WTC11 (cell line): ENCODE results near the gene MYBPC2.

Experiments
- CBFB ChIP-seq: sonication (generic); formaldehyde crosslinking; IDR thresholded peaks from 2 replicates; pipeline ENCODE4 v1.8.1; 2022; ENCODE audit warnings: mild to moderate bottlenecking, low read depth, missing genetic modification reagents
- CREB1 ChIP-seq: sonication (generic); formaldehyde crosslinking; IDR thresholded peaks from 2 replicates; pipeline ENCODE4 v1.8.0; 2023; ENCODE audit warnings: mild to moderate bottlenecking, missing genetic modification reagents
- EMX1 ChIP-seq: fragments of 250-450 bp; sonication (Bioruptor Pico); IDR thresholded peaks from 2 replicates; pipeline ENCODE4 v1.8.0; 2021; ENCODE audit warnings: mild to moderate bottlenecking
- ESRRA ChIP-seq: sonication (generic); formaldehyde crosslinking; IDR thresholded peaks from 2 replicates; pipeline ENCODE4 v1.8.1; 2022; ENCODE audit warnings: mild to moderate bottlenecking, missing genetic modification reagents, borderline replicate concordance
- GABPB1 ChIP-seq: sonication (generic); formaldehyde crosslinking; IDR thresholded peaks from 2 replicates; pipeline ENCODE4 v1.8.1; 2023; ENCODE audit warnings: mild to moderate bottlenecking, missing genetic modification reagents
- MXD4 ChIP-seq: fragments of 250-450 bp; sonication (Bioruptor Pico); IDR thresholded peaks from 2 replicates; pipeline ENCODE4 v1.8.0; 2021; ENCODE audit warnings: mild to moderate bottlenecking, moderate library complexity, borderline replicate concordance
- SMAD4 ChIP-seq: sonication (generic); formaldehyde crosslinking; IDR thresholded peaks from 2 replicates; pipeline ENCODE4 v1.8.0; 2022; ENCODE audit warnings: mild to moderate bottlenecking, missing genetic modification reagents
- TCF7 ChIP-seq: sonication (generic); formaldehyde crosslinking; IDR thresholded peaks from 2 replicates; pipeline ENCODE4 v1.8.0; 2022; ENCODE audit warnings: mild to moderate bottlenecking, low read depth, missing genetic modification reagents, moderate library complexity
- ZNF423 ChIP-seq: fragments of 250-450 bp; sonication (Bioruptor Pico); IDR thresholded peaks from 2 replicates; pipeline ENCODE4 v2.1.2; 2022; ENCODE audit warnings: mild to moderate bottlenecking, moderate library complexity
- TF ChIP-seq, protein P1 (sequence below): fragments of 200-600 bp; IDR thresholded peaks from 2 replicates; pipeline ENCODE4 v1.8.0; 2022; ENCODE audit warnings: antibody characterized with exemption
- TF ChIP-seq, protein P2 (sequence below): sonication (generic); formaldehyde crosslinking; IDR thresholded peaks from 2 replicates; pipeline ENCODE4 v1.8.1; 2022; ENCODE audit warnings: low read depth, missing genetic modification reagents, borderline replicate concordance
- TF ChIP-seq, protein P3 (sequence below): sonication (generic); formaldehyde crosslinking; IDR thresholded peaks from 2 replicates; pipeline ENCODE4 v1.8.1; 2023; ENCODE audit warnings: mild to moderate bottlenecking, missing genetic modification reagents, moderate library complexity

DNA sequence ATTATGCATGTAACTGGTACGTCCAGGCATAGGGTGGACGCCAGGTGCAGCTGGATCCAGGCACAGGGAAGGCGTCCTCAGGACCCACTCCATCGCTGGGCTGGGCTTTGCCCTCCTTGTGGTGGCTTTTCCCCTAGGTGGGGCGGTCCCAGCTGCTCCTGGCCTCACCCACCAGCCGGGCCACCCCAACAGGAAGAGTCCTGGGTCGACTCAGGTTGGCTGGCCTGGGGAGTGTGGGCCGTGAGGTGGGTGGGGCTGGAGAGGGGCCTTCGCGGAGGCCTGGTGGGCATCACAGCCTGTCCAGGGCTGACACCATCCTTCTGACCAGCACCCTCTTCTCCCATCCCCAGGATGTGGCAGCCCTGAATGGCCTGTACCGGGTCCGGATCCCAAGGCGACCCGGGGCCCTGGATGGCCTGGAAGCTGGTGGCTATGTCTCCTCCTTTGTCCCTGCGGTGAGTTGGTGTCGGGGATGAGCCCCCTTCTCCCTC lies 47.1 kb downstream of the MYBPC2 start:
- TF ChIP-seq, protein P1, sequence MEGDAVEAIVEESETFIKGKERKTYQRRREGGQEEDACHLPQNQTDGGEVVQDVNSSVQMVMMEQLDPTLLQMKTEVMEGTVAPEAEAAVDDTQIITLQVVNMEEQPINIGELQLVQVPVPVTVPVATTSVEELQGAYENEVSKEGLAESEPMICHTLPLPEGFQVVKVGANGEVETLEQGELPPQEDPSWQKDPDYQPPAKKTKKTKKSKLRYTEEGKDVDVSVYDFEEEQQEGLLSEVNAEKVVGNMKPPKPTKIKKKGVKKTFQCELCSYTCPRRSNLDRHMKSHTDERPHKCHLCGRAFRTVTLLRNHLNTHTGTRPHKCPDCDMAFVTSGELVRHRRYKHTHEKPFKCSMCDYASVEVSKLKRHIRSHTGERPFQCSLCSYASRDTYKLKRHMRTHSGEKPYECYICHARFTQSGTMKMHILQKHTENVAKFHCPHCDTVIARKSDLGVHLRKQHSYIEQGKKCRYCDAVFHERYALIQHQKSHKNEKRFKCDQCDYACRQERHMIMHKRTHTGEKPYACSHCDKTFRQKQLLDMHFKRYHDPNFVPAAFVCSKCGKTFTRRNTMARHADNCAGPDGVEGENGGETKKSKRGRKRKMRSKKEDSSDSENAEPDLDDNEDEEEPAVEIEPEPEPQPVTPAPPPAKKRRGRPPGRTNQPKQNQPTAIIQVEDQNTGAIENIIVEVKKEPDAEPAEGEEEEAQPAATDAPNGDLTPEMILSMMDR, result no peak
- TF ChIP-seq ZNF423 (CRISPR knock-in tag) (no peak), TCF7 (no peak), CBFB (no peak), ESRRA (no peak), MXD4 (CRISPR knock-in tag) (no peak), GABPB1 (CRISPR knock-in tag) (no peak), EMX1 (no peak), CREB1 (CRISPR knock-in tag) (no peak), SMAD4 (CRISPR knock-in tag) (no peak)
- TF ChIP-seq, protein P2, sequence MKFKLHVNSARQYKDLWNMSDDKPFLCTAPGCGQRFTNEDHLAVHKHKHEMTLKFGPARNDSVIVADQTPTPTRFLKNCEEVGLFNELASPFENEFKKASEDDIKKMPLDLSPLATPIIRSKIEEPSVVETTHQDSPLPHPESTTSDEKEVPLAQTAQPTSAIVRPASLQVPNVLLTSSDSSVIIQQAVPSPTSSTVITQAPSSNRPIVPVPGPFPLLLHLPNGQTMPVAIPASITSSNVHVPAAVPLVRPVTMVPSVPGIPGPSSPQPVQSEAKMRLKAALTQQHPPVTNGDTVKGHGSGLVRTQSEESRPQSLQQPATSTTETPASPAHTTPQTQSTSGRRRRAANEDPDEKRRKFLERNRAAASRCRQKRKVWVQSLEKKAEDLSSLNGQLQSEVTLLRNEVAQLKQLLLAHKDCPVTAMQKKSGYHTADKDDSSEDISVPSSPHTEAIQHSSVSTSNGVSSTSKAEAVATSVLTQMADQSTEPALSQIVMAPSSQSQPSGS (CRISPR knock-in tag), result no peak
- TF ChIP-seq, protein P3, sequence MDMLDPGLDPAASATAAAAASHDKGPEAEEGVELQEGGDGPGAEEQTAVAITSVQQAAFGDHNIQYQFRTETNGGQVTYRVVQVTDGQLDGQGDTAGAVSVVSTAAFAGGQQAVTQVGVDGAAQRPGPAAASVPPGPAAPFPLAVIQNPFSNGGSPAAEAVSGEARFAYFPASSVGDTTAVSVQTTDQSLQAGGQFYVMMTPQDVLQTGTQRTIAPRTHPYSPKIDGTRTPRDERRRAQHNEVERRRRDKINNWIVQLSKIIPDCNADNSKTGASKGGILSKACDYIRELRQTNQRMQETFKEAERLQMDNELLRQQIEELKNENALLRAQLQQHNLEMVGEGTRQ, result no peak
